Neutrophil (primary cell): ENCODE measurements around the gene DLGAP4.

Experiments used
- H3K27ac ChIP-seq: fragments of 200-600 bp; sonication (generic); 2 replicates; pipeline ENCODE4 v1.5.1; 2016; ENCODE audit warnings: mild to moderate bottlenecking, moderate library complexity
- H3K27me3 ChIP-seq: fragments of 200-600 bp; sonication (generic); 2 replicates; pipeline ENCODE4 v1.6.0; 2016; ENCODE audit warnings: mild to moderate bottlenecking
- H3K36me3 ChIP-seq: fragments of 200-600 bp; sonication (generic); 2 replicates; pipeline ENCODE4 v1.5.1; 2017
- H3K4me1 ChIP-seq, 2 experiments: fragments of 200-600 bp in 1 of 2; sonication (generic) in 1 of 2; 1 replicate in 1 of 2; 2 replicates in 1 of 2; pipeline versions ENCODE4 v1.5.1 to v1.6.1; 2013 to 2016; ENCODE audit warnings: low read depth in 1 of 2, low read length in 1 of 2, mild to moderate bottlenecking in 1 of 2, moderate library complexity in 1 of 2; ENCODE audit not compliant: control insufficient read depth in 1 of 2, insufficient read depth in 1 of 2
- H3K4me3 ChIP-seq, 2 experiments: fragments of 200-600 bp in 1 of 2; sonication (generic) in 1 of 2; 1 replicate in 1 of 2; 2 replicates in 1 of 2; pipeline ENCODE4 v1.5.1; 2013 to 2016; ENCODE audit warnings: low read depth in 1 of 2, low read length in 1 of 2, mild to moderate bottlenecking in 1 of 2, moderate library complexity in 1 of 2
- H3K9me3 ChIP-seq: fragments of 200-600 bp; sonication (generic); 2 replicates; pipeline ENCODE4 v1.5.1; 2016
- CTCF ChIP-seq: fragments of 200-600 bp; sonication (generic); IDR thresholded peaks from 2 replicates; pipeline ENCODE4 v1.5.1; 2016; ENCODE audit warnings: antibody characterized with exemption

Gene DLGAP4

DNA sequence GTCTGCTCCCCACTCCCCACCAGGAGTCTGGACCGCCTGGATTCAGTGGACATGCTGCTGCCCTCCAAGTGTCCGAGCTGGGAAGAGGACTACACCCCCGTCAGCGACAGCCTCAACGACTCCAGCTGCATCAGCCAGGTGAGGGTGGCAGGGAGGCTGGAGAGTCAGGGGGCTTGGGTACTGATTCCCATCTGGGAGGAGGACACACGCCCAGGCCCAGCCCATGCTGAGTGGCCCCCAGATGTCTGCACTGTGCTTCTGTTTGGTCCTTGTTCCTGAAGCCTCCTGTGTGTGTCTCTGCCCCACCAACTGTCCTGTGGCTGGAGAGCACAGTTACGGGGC lies 133.6 kb downstream of the DLGAP4 start:
- no peak overlapping the region for H3K4me3 ChIP-seq
- TF ChIP-seq CTCF = no peak
- H3K4me1 ChIP-seq = peaks cover 4 to 12% of the 10 kb centered on the region in 2 experiments
- no peak overlapping the region for H3K27ac ChIP-seq
- H3K27me3 ChIP-seq = peaks cover 30% of the 10 kb centered on the region
- no peaks in the 10 kb centered on the region for H3K9me3 ChIP-seq
- no peaks in the 10 kb centered on the region for H3K36me3 ChIP-seq

GRCh38 chr20:36440370-36441026 lies 134.4 kb downstream of the DLGAP4 start:
- no peak overlapping the region for H3K27ac ChIP-seq
- no peak for TF ChIP-seq CTCF
- H3K4me3 ChIP-seq = no peak overlapping the region

DNA sequence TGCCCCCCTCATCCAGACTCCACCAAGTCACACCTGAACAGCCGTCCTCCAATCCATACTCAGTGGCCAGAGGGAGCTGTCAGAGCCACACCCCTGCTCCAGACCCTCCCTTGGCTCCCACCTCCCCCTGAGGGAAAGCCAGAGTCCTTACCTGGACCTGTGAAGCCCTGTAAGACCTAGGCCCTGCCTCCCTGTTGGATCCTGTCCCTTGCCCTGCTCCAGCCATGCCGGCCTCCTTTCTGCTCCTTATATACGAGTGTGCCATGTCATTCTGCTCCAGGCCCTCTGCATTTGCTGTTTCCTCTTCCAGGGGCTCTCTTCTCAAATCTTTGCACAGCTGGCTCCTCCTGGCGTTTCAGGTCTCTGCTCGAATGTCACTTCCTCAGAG lies 134.9 kb downstream of the DLGAP4 start:
- no peaks in the 10 kb centered on the region for H3K36me3 ChIP-seq
- peaks cover 17% of the 10 kb centered on the region for H3K27me3 ChIP-seq
- H3K4me3 ChIP-seq = no peak overlapping the region
- no peak overlapping the region for H3K27ac ChIP-seq
- peaks cover 4 to 10% of the 10 kb centered on the region in 2 experiments for H3K4me1 ChIP-seq
- no peaks in the 10 kb centered on the region for H3K9me3 ChIP-seq
- no peak for TF ChIP-seq CTCF

More at GRCh38 chr20:36440370-36441026, 134.4 kb downstream of the DLGAP4 start:
- H3K4me1 ChIP-seq = peaks cover 4 to 12% of the 10 kb centered on the region in 2 experiments
- H3K36me3 ChIP-seq = no peaks in the 10 kb centered on the region
- H3K27me3 ChIP-seq = peaks cover 22% of the 10 kb centered on the region
- H3K9me3 ChIP-seq = no peaks in the 10 kb centered on the region

DNA sequence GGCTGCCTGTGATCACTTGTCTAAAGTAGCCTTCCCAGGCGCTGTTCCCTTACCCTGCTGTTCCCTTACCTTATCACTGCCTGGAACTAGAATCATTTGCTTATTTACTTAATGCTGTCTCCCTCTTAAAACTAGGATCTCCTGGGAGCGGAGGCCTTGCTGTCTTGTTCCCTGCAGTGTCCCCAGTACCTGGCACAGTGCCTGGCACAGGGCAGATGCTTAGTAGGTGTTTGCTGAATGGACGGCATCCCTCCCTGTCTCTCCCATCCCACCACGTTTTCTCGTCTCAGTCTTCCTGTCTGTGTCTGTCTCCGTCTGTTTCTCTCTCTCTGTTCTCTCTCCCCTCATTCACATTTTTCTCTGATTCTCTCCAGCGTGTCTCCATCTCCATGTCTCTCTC lies 135.3 kb downstream of the DLGAP4 start:
- TF ChIP-seq CTCF = no peak
- peaks cover 13% of the 10 kb centered on the region for H3K27me3 ChIP-seq
- no peak overlapping the region for H3K27ac ChIP-seq
- H3K4me3 ChIP-seq = no peak overlapping the region
- H3K9me3 ChIP-seq = no peaks in the 10 kb centered on the region
- no peaks in the 10 kb centered on the region for H3K36me3 ChIP-seq
- peaks cover 4 to 8% of the 10 kb centered on the region in 2 experiments for H3K4me1 ChIP-seq

- H3K9me3 ChIP-seq = no peaks in the 10 kb centered on the region
- peaks cover 7% of the 10 kb centered on the region for H3K27me3 ChIP-seq
- H3K4me1 ChIP-seq = peaks cover 4 to 8% of the 10 kb centered on the region in 2 experiments
- no peaks in the 10 kb centered on the region for H3K36me3 ChIP-seq
- no peak overlapping the region for H3K27ac ChIP-seq
- no peak for TF ChIP-seq CTCF
- H3K4me3 ChIP-seq = no peak overlapping the region
Measured at GRCh38 chr20:36445847-36446246, 139.7 kb downstream of the DLGAP4 start.
